Measurements from ENCODE around the gene LRP2.

Gene LRP2

DNA sequence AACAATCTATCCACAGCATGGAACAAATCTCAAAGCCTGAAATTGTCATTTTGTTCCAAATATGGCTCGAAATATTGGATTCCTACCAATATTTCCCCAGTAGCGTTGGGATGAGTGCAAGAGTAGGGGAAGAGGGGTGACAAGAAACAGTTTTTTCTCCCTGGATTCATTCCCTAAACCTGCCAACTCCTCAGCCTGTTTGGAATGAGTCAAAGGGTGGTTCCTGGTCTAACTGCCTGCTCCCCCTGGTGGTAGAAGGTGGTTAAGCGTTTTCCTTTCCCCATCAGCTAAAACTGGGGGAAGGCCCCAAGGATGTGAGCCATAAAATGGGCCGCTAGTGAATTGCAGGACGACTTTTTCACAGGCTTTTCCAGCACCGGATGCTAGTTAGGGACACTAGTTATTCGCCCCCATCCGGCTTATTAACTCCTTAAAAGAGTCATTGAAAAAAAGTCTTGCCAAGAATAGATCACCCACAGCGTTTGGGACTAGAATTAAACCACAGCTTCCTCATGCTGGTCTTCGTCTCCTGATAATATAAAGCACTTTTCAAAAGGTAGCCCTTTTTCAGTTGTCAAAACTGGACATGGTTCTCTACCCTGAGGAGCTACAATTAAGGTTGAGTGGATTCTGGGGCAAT is 220.5 kb downstream of the LRP2 start:
- Histone ChIP-seq H3K4me2 (ENCODE audit: low read depth, low read length) (peak overlapping the region; percentile 19; the same call in 1 of the 2 replicates), H3K27ac (ENCODE audit: low read length) (no peak overlapping the region), H3F3A (ENCODE audit: insufficient read depth, low read length) (peaks cover 10% of the 10 kb centered on the region)

GRCh38 chr2:169139993-169140767 is 222.2 kb downstream of the LRP2 start:
- Histone ChIP-seq H2AFZ (ENCODE audit: low read length) (peak overlapping the region; percentile 37), H3K27ac (ENCODE audit: low read length) (peak overlapping the region; percentile 59)
- TF ChIP-seq EZH2phosphoT487 (IDR thresholded peaks at IDR 0.05; ENCODE audit: low read length) (no peak), EZH2 (optimal IDR thresholded peaks at IDR 0.05; ENCODE audit: low read depth, low read length) (no peak)
- TF ChIP-seq, protein P1, sequence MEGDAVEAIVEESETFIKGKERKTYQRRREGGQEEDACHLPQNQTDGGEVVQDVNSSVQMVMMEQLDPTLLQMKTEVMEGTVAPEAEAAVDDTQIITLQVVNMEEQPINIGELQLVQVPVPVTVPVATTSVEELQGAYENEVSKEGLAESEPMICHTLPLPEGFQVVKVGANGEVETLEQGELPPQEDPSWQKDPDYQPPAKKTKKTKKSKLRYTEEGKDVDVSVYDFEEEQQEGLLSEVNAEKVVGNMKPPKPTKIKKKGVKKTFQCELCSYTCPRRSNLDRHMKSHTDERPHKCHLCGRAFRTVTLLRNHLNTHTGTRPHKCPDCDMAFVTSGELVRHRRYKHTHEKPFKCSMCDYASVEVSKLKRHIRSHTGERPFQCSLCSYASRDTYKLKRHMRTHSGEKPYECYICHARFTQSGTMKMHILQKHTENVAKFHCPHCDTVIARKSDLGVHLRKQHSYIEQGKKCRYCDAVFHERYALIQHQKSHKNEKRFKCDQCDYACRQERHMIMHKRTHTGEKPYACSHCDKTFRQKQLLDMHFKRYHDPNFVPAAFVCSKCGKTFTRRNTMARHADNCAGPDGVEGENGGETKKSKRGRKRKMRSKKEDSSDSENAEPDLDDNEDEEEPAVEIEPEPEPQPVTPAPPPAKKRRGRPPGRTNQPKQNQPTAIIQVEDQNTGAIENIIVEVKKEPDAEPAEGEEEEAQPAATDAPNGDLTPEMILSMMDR (IDR thresholded peaks at IDR 0.05; ENCODE audit: low read length), result no peak

More for the DNA sequence above, 220.5 kb downstream of the LRP2 start:
- H3K4me1 ChIP-seq (ENCODE audit: low read length), result peaks cover 44% of the 10 kb centered on the region
- H3K36me3 ChIP-seq (replicated peaks; ENCODE audit: insufficient read depth, low read length), result no peaks in the 10 kb centered on the region
- no peaks in the 10 kb centered on the region for H3K9me2 ChIP-seq (replicated peaks; ENCODE audit: insufficient read depth, low read length)
- no peaks in the 10 kb centered on the region for H3K79me2 ChIP-seq (ENCODE audit: low read length)
- H3K9me3 ChIP-seq (replicated peaks; ENCODE audit: insufficient read depth, low read length), result no peaks in the 10 kb centered on the region
- no peak for TF ChIP-seq EZH2phosphoT487 (IDR thresholded peaks at IDR 0.05; ENCODE audit: low read length)
- TF ChIP-seq, protein P1 (IDR thresholded peaks at IDR 0.05; ENCODE audit: low read length), result peak; percentile 86
- no peaks in the 10 kb centered on the region for H3K27me3 ChIP-seq (replicated peaks; ENCODE audit: insufficient read depth, low read length)
- peak overlapping the region; percentile 20; the same call in 1 of the 2 replicates for H2AFZ ChIP-seq (ENCODE audit: low read length)
- no peaks in the 10 kb centered on the region for H4K20me1 ChIP-seq (ENCODE audit: insufficient read depth, low read length)
- H3K4me3 ChIP-seq (ENCODE audit: low read length), result no peak overlapping the region
- peak; percentile 44 for DNase-seq
- no peak overlapping the region for H3K9ac ChIP-seq (ENCODE audit: low read length)

DNA sequence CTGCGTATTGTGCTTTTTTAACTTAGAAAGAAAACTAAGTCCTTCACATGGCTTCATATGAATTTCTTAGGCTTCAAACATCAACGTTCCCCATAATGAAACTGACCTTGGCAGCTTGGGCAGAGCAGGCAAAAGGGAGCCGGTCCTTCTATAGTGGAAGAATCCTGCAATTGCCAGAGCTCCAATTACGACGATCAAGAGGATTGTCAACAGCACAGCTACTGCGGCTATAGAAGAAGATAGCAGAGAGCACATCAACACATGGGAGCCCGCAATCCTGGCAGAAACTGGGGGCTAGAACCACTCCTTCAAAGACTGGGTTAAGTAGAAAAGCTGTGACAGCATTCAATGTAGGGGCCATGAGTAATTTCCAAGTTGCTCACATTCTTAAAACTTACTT is 223.2 kb downstream of the LRP2 start:
- H3K4me3 ChIP-seq (ENCODE audit: low read length), result no peak overlapping the region
- peaks cover 10% of the 10 kb centered on the region for H3F3A ChIP-seq (ENCODE audit: insufficient read depth, low read length)
- H4K20me1 ChIP-seq (ENCODE audit: insufficient read depth, low read length), result no peaks in the 10 kb centered on the region
- H3K4me1 ChIP-seq (ENCODE audit: low read length), result peaks cover 37% of the 10 kb centered on the region
- no peaks in the 10 kb centered on the region for H3K27me3 ChIP-seq (replicated peaks; ENCODE audit: insufficient read depth, low read length)
- H3K27ac ChIP-seq (ENCODE audit: low read length), result no peak overlapping the region
- no peaks in the 10 kb centered on the region for H3K9me3 ChIP-seq (replicated peaks; ENCODE audit: insufficient read depth, low read length)
- H3K9ac ChIP-seq (ENCODE audit: low read length), result no peak overlapping the region
- H2AFZ ChIP-seq (ENCODE audit: low read length), result no peak overlapping the region; the same call in 1 of the 2 replicates
- H3K4me2 ChIP-seq (ENCODE audit: low read depth, low read length), result 0 out of 2 replicates have a peak overlapping the region, but pooled peaks have one; percentile 54
- no peaks in the 10 kb centered on the region for H3K9me2 ChIP-seq (replicated peaks; ENCODE audit: insufficient read depth, low read length)
- TF ChIP-seq, protein P1 (IDR thresholded peaks at IDR 0.05; ENCODE audit: low read length), result no peak
- no peak for TF ChIP-seq EZH2phosphoT487 (IDR thresholded peaks at IDR 0.05; ENCODE audit: low read length)
- no peak for TF ChIP-seq EZH2 (optimal IDR thresholded peaks at IDR 0.05; ENCODE audit: low read depth, low read length)
- H3K36me3 ChIP-seq (replicated peaks; ENCODE audit: insufficient read depth, low read length), result no peaks in the 10 kb centered on the region
- no peak for DNase-seq
- H3K79me2 ChIP-seq (ENCODE audit: low read length), result no peaks in the 10 kb centered on the region

More at GRCh38 chr2:169139993-169140767, 222.2 kb downstream of the LRP2 start:
- Histone ChIP-seq H3K4me3 (ENCODE audit: low read length) (no peak overlapping the region), H3K9me3 (replicated peaks; ENCODE audit: insufficient read depth, low read length) (no peaks in the 10 kb centered on the region), H3K36me3 (replicated peaks; ENCODE audit: insufficient read depth, low read length) (no peaks in the 10 kb centered on the region), H3K4me1 (ENCODE audit: low read length) (peaks cover 37% of the 10 kb centered on the region), H3F3A (ENCODE audit: insufficient read depth, low read length) (peaks cover 10% of the 10 kb centered on the region), H4K20me1 (ENCODE audit: insufficient read depth, low read length) (no peaks in the 10 kb centered on the region), H3K27me3 (replicated peaks; ENCODE audit: insufficient read depth, low read length) (no peaks in the 10 kb centered on the region), H3K9ac (ENCODE audit: low read length) (0 out of 2 replicates have a peak overlapping the region, but pooled peaks have one; percentile 13), H3K4me2 (ENCODE audit: low read depth, low read length) (peak overlapping the region; percentile 54), H3K79me2 (ENCODE audit: low read length) (no peaks in the 10 kb centered on the region), H3K9me2 (replicated peaks; ENCODE audit: insufficient read depth, low read length) (no peaks in the 10 kb centered on the region)
- peak; percentile 84 for DNase-seq

All from MM.1S (cell line).